ENCODE results near the gene HK2. TPM values are rescaled to one million over a fixed set of nuclear protein-coding genes. Genes with fewer than 3 reads are reported as not detected.
A peak's percentile ranks its signal among the peaks of the same experiment; 100 is the strongest.
"Not testable (repeated sequence)": the region's sequence is repeated elsewhere in the genome, so short reads cannot be mapped to it uniquely, and the experiment has no call there.

HK2 gene
- 11.4 TPM for total RNA-seq
- polyA plus RNA-seq = 1 to 10 TPM; 2.7 to 5.6 (median 4.1) TPM

DNA sequence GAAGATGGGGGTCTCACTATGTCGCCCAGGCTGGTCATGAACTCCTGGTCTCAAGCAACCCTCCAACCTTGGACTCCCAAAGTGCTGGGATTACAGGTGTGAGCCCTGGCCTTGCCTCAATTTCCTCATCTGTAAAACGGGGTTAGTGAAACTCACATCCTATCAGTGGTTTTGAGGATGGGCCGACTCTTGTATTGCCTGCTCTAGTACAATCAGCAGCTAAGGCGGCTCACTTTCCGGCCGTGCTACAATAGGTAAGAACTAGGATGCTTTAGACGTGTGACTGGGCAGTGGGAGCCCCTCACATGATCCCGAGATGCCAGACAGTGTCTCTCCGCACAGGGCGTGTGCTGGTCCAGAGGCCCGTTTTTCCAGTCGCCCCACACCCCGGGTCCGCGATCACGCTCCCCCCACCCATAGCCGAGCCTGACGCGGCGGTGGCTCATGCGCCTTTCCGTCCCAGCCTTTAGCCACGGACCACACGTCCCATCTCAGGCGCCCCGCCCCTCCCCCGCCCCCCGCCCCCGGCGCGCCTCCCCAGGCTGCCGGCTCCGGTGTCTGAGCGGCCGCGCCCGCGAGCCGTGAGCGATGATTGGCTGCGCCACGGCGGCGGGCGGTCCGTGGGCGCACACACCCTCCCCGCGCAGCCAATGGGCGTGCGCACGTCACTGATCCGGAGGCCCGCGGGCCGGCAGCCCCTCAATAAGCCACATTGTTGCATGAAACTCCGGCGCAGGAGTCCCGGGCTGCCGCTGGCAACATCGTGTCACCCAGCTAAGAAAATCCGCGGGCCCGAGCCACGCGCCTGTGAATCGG is at the start of gene HK2:
Gene HK2 (plus strand): TSS at position 710 of the 816 bp plus-strand sequence. CDS start 454 bp downstream, outside the sequence.
- Mint-ChIP-seq H3K4me3 (peak within 1 kb of the TSS; percentile 92 to 97 (median 94)), H3K27ac (peak within 1 kb of the TSS; percentile 16 to 87 (median 37)), H3K9me3 (peaks cover 0 to 1% (median 0%) of the 10 kb centered on the region in 7 donors), H3K27me3 (peaks cover 5% of the 10 kb centered on the region), H3K4me1 (peaks cover 8 to 35% (median 29%) of the 10 kb centered on the region in 4 donors), H3K36me3 (no peaks in the 10 kb centered on the region)
- peak; percentile 85 to 87 for ATAC-seq (ENCODE audit: low read depth in 2 of 2)
- H3K36me3 ChIP-seq (ENCODE audit: control insufficient read depth, insufficient read depth, low read length) = no peaks in the 10 kb centered on the region
- peak within 1 kb of the TSS; percentile 32 for H3K4me3 ChIP-seq (ENCODE audit: low read depth, low read length)
- DNase-seq = peak; percentile 76 to 93 (median 80)
- no peaks in the 10 kb centered on the region for H3K27me3 ChIP-seq (ENCODE audit: control insufficient read depth, insufficient read depth, low read length)
- peak within 1 kb of the TSS; percentile 55 for H3K27ac ChIP-seq (ENCODE audit: insufficient read depth, low read length, poor library complexity, severe bottlenecking)
- peaks cover 32% of the 10 kb centered on the region for H3K4me1 ChIP-seq (ENCODE audit: control insufficient read depth, insufficient read depth, low read length, poor library complexity, severe bottlenecking)
- no peaks in the 10 kb centered on the region for H3K9me3 ChIP-seq (ENCODE audit: control insufficient read depth in 2 of 2, low read length in 2 of 2)

GRCh38 chr2:74789271-74789670 is 44.7 kb upstream of the HK2 start:
- DNase-seq (no peak), ATAC-seq (ENCODE audit: low read depth in 2 of 2) (no peak)
- Histone ChIP-seq H3K36me3 (ENCODE audit: control insufficient read depth, insufficient read depth, low read length) (no peaks in the 10 kb centered on the region), H3K9me3 (ENCODE audit: control insufficient read depth in 2 of 2, low read length in 2 of 2) (peaks cover 5 to 12% of the 10 kb centered on the region in 2 experiments), H3K4me3 (ENCODE audit: low read depth, low read length) (no peak overlapping the region), H3K27me3 (ENCODE audit: control insufficient read depth, insufficient read depth, low read length) (no peaks in the 10 kb centered on the region), H3K4me1 (ENCODE audit: control insufficient read depth, insufficient read depth, low read length, poor library complexity, severe bottlenecking) (no peaks in the 10 kb centered on the region), H3K27ac (ENCODE audit: insufficient read depth, low read length, poor library complexity, severe bottlenecking) (no peak overlapping the region)
- Mint-ChIP-seq H3K4me1 (no peaks in the 10 kb centered on the region), H3K27me3 (peaks cover 20% of the 10 kb centered on the region), H3K9me3 (peaks cover 0 to 13% (median 8%) of the 10 kb centered on the region in 7 donors), H3K4me3 (no peak overlapping the region), H3K27ac (no peak overlapping the region), H3K36me3 (peaks cover 3% of the 10 kb centered on the region)

GRCh38 chr2:74792282-74792681 is 41.6 kb upstream of the HK2 start:
- Histone ChIP-seq H3K36me3 (ENCODE audit: control insufficient read depth, insufficient read depth, low read length) (no peaks in the 10 kb centered on the region), H3K4me3 (ENCODE audit: low read depth, low read length) (no peak overlapping the region), H3K9me3 (ENCODE audit: control insufficient read depth in 2 of 2, low read length in 2 of 2) (peaks cover 5 to 12% of the 10 kb centered on the region in 2 experiments), H3K4me1 (ENCODE audit: control insufficient read depth, insufficient read depth, low read length, poor library complexity, severe bottlenecking) (no peaks in the 10 kb centered on the region), H3K27ac (ENCODE audit: insufficient read depth, low read length, poor library complexity, severe bottlenecking) (no peak overlapping the region), H3K27me3 (ENCODE audit: control insufficient read depth, insufficient read depth, low read length) (no peaks in the 10 kb centered on the region)
- Mint-ChIP-seq H3K27ac (no peak overlapping the region), H3K9me3 (peaks cover 0 to 13% (median 8%) of the 10 kb centered on the region in 7 donors), H3K4me3 (no peak overlapping the region), H3K4me1 (no peaks in the 10 kb centered on the region), H3K36me3 (no peaks in the 10 kb centered on the region), H3K27me3 (peaks cover 16% of the 10 kb centered on the region)
- no peak for DNase-seq
- no peak for ATAC-seq (ENCODE audit: low read depth in 2 of 2)

DNA sequence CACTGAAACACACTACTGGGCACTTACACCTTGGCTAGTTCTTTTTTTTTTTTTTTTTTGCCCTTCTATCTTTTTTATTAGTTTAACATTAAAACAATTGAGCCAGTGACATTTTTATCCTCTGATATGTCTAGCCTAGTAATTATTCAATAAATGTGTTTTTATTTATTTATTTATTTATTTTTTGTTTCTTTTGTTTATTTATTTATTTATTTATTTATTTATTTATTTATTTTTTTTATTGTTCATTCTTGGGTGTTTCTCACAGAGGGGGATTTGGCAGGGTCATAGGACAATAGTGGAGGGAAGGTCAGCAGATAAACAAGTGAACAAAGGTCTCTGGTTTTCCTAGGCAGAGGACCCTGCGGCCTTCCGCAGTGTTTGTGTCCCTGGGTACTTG is 39.0 kb upstream of the HK2 start:
- H3K4me1 ChIP-seq (ENCODE audit: control insufficient read depth, insufficient read depth, low read length, poor library complexity, severe bottlenecking); H3K36me3 ChIP-seq (ENCODE audit: control insufficient read depth, insufficient read depth, low read length); H3K27ac Mint-ChIP-seq; H3K27ac ChIP-seq (ENCODE audit: insufficient read depth, low read length, poor library complexity, severe bottlenecking); H3K4me3 ChIP-seq (ENCODE audit: low read depth, low read length); H3K4me3 Mint-ChIP-seq; H3K27me3 ChIP-seq (ENCODE audit: control insufficient read depth, insufficient read depth, low read length); H3K4me1 Mint-ChIP-seq; H3K9me3 ChIP-seq (ENCODE audit: control insufficient read depth in 2 of 2, low read length in 2 of 2); DNase-seq; H3K36me3 Mint-ChIP-seq; ATAC-seq (ENCODE audit: low read depth in 2 of 2); H3K9me3 Mint-ChIP-seq: not testable (repeated sequence)
- H3K27me3 Mint-ChIP-seq = peaks cover 15% of the 10 kb centered on the region

DNA sequence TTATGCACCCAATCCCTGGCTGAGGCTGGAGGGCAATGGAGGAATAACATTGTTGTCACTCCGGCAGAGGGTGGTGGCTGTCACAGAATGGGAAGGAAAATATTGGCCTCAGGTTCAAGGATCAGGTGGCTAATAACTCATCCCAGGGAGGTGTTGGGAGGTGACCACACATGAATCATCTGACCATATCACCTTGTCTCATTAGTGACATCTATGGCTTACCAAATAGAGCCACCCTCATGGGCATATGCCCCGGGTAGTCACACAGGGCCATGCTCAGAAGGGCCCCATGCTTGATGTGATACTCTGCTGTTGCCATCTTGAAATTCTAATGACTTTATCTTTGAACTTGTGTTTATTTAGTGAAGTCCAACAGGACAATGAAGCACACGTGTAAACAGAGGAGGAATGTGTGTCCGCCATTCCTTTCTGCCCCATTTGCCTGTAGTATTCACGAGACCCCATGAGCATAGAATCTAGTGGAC is 27.5 kb upstream of the HK2 start:
- Histone ChIP-seq H3K4me3 (ENCODE audit: low read depth, low read length) (no peak overlapping the region), H3K27ac (ENCODE audit: insufficient read depth, low read length, poor library complexity, severe bottlenecking) (no peak overlapping the region), H3K36me3 (ENCODE audit: control insufficient read depth, insufficient read depth, low read length) (no peaks in the 10 kb centered on the region), H3K4me1 (ENCODE audit: control insufficient read depth, insufficient read depth, low read length, poor library complexity, severe bottlenecking) (no peaks in the 10 kb centered on the region), H3K9me3 (ENCODE audit: control insufficient read depth in 2 of 2, low read length in 2 of 2) (no peaks in the 10 kb centered on the region), H3K27me3 (ENCODE audit: control insufficient read depth, insufficient read depth, low read length) (peaks cover 4% of the 10 kb centered on the region)
- H3K4me1 Mint-ChIP-seq = peaks cover 0 to 2% (median 0%) of the 10 kb centered on the region in 4 donors
- H3K27ac Mint-ChIP-seq = no peak overlapping the region
- H3K36me3 Mint-ChIP-seq = no peaks in the 10 kb centered on the region
- peaks cover 0 to 4% (median 0%) of the 10 kb centered on the region in 7 donors for H3K9me3 Mint-ChIP-seq
- DNase-seq (no peak), ATAC-seq (ENCODE audit: low read depth in 2 of 2) (no peak)
- H3K4me3 Mint-ChIP-seq = no peak overlapping the region
- peaks cover 28% of the 10 kb centered on the region for H3K27me3 Mint-ChIP-seq

- Histone ChIP-seq H3K27ac (ENCODE audit: insufficient read depth, low read length, poor library complexity, severe bottlenecking) (no peak overlapping the region), H3K4me3 (ENCODE audit: low read depth, low read length) (no peak overlapping the region), H3K4me1 (ENCODE audit: control insufficient read depth, insufficient read depth, low read length, poor library complexity, severe bottlenecking) (no peaks in the 10 kb centered on the region), H3K36me3 (ENCODE audit: control insufficient read depth, insufficient read depth, low read length) (no peaks in the 10 kb centered on the region), H3K9me3 (ENCODE audit: control insufficient read depth in 2 of 2, low read length in 2 of 2) (no peaks in the 10 kb centered on the region), H3K27me3 (ENCODE audit: control insufficient read depth, insufficient read depth, low read length) (peaks cover 4% of the 10 kb centered on the region)
- Mint-ChIP-seq H3K4me3 (no peak overlapping the region), H3K27me3 (peaks cover 29% of the 10 kb centered on the region), H3K4me1 (peaks cover 0 to 2% (median 0%) of the 10 kb centered on the region in 4 donors), H3K27ac (no peak overlapping the region), H3K9me3 (peaks cover 0 to 4% (median 0%) of the 10 kb centered on the region in 7 donors), H3K36me3 (no peaks in the 10 kb centered on the region)
- ATAC-seq (ENCODE audit: low read depth in 2 of 2) = no peak
- DNase-seq = no peak
Measured at GRCh38 chr2:74806920-74807319, 27.0 kb upstream of the HK2 start.

DNA sequence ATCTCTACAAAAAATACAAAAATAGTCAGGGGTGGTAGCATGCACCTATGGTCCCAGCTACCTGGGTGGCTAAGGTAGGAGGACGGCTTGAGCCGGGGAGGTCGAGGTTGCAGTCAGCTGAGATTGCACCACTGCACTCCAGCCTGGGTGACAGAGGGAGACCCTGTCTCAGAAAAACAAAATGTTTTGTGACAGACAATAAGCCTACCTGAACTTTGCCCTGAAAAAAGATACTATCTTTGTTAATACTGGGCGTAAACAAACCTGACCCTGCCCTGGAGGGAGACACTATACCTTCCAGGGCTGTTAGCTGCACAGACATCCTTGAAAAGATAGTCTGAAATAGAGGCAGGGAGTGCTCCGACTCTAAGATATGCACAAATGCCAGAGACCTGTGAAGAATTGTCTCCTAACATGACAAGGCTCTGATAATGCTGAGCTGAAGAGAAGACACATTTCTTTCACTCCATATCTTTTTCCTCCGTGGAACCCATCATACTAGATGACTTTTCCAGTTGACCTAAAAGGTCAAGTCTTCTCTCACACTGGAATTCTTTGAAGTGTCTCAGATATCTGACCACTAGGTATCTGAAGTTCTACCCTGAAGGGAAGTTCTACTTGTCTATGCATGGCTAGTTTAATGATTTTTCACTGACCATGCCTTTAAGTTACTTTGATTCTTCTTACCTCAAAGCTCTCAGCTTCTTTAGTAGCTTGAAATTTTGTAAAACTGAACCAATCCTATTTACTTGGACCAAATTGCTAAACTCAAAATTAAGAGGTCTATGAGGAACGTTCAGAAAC is 20.9 kb upstream of the HK2 start:
- no peak for ATAC-seq (ENCODE audit: low read depth in 2 of 2)
- Mint-ChIP-seq H3K27me3 (peaks cover 35% of the 10 kb centered on the region), H3K9me3 (peaks cover 0 to 1% (median 0%) of the 10 kb centered on the region in 7 donors), H3K4me1 (peaks cover 0 to 7% (median 3%) of the 10 kb centered on the region in 4 donors), H3K27ac (no peak overlapping the region), H3K4me3 (no peak overlapping the region), H3K36me3 (no peaks in the 10 kb centered on the region)
- Histone ChIP-seq H3K9me3 (ENCODE audit: control insufficient read depth in 2 of 2, low read length in 2 of 2) (no peaks in the 10 kb centered on the region), H3K27ac (ENCODE audit: insufficient read depth, low read length, poor library complexity, severe bottlenecking) (no peak overlapping the region), H3K4me3 (ENCODE audit: low read depth, low read length) (no peak overlapping the region), H3K27me3 (ENCODE audit: control insufficient read depth, insufficient read depth, low read length) (no peaks in the 10 kb centered on the region), H3K36me3 (ENCODE audit: control insufficient read depth, insufficient read depth, low read length) (no peaks in the 10 kb centered on the region), H3K4me1 (ENCODE audit: control insufficient read depth, insufficient read depth, low read length, poor library complexity, severe bottlenecking) (no peaks in the 10 kb centered on the region)
- DNase-seq = no peak

Measured in CD4-positive, CD25-positive, alpha-beta regulatory T cell (primary cell).